PC-3 (cell line): ENCODE measurements around the gene PRSS12. TPM values are rescaled to one million over a fixed set of nuclear protein-coding genes. Genes with fewer than 3 reads are reported as not detected.

Experiments used
- ATAC-seq: fragments of 200-7000 bp; cut with Tn5 transposase; 2 replicates; pipeline ENCODE4 v1.9.1; 2020; ENCODE audit warnings: mild to moderate bottlenecking, moderate library complexity
- BruUV-seq: library from RNA; stranded (reverse); fragments of 400-500 nt; replicated peaks from 2 replicates; lab custom pipeline; 2021; lab: Mats Ljungman, UMichigan
- CTCF ChIA-PET: fragments of 300-600 bp; sonication (Branson Sonifier 250); formaldehyde crosslinking; loops from one replicate; lab custom pipeline; 2022; ENCODE audit warnings: antibody characterized with exemption; lab: Charles Lee
- POLR2A ChIA-PET: fragments of 300-600 bp; sonication (Branson Sonifier 250); formaldehyde crosslinking; loops from one replicate; lab custom pipeline; 2022; ENCODE audit warnings: antibody characterized with exemption; ENCODE audit not compliant: unreplicated experiment; lab: Charles Lee
- DNase-seq: peaks from one replicate; pipeline ENCODE4 v3.0.0-alpha.2; 2015
- H2AFZ ChIP-seq: fragments of 300-600 bp; sonication (generic); 2 replicates; pipeline ENCODE4 v1.6.0; 2016; ENCODE audit warnings: antibody characterized with exemption, low read length
- H3F3A ChIP-seq: fragments of 300-600 bp; sonication (generic); one replicate; pipeline ENCODE4 v1.6.0; 2017; ENCODE audit warnings: antibody characterized with exemption, low read length, control low read depth, mild to moderate bottlenecking; ENCODE audit not compliant: unreplicated experiment
- H3K27ac ChIP-seq: fragments of 300-600 bp; sonication (generic); 2 replicates; pipeline ENCODE4 v1.5.1; 2016; ENCODE audit warnings: mild to moderate bottlenecking, low read length
- H3K27me3 ChIP-seq: fragments of 300-600 bp; sonication (generic); 2 replicates; pipeline ENCODE4 v1.6.1; 2016; ENCODE audit warnings: low read length, mixed read lengths
- H3K36me3 ChIP-seq: fragments of 300-600 bp; sonication (generic); 2 replicates; pipeline ENCODE4 v1.6.1; 2016; ENCODE audit warnings: low read depth, mixed run types, low read length, mixed read lengths
- H3K4me1 ChIP-seq: fragments of 300-600 bp; sonication (generic); 2 replicates; pipeline ENCODE4 v1.5.1; 2016; ENCODE audit warnings: low read length; ENCODE audit not compliant: insufficient read depth
- H3K4me2 ChIP-seq: fragments of 300-600 bp; sonication (generic); 2 replicates; pipeline ENCODE4 v1.6.0; 2016; ENCODE audit warnings: low read length
- H3K4me3 ChIP-seq: fragments of 300-600 bp; sonication (generic); 2 replicates; pipeline ENCODE4 v1.5.1; 2016; ENCODE audit warnings: mild to moderate bottlenecking, low read length, mixed read lengths
- H3K79me2 ChIP-seq: fragments of 300-600 bp; sonication (generic); 2 replicates; pipeline ENCODE4 v1.6.1; 2017; ENCODE audit warnings: low read length, mixed read lengths
- H3K9ac ChIP-seq: fragments of 300-600 bp; sonication (generic); 2 replicates; pipeline ENCODE4 v1.6.0; 2016; ENCODE audit warnings: mild to moderate bottlenecking, low read length
- H3K9me2 ChIP-seq: fragments of 300-600 bp; sonication (generic); replicated peaks from 2 replicates; pipeline ENCODE4 v1.6.1; 2016; ENCODE audit warnings: mixed run types, low read length, mixed read lengths
- H3K9me3 ChIP-seq: fragments of 300-600 bp; sonication (generic); 2 replicates; pipeline ENCODE4 v1.6.1; 2016; ENCODE audit warnings: low read length, mixed read lengths
- H4K20me1 ChIP-seq: fragments of 300-600 bp; sonication (generic); 2 replicates; pipeline ENCODE4 v1.6.1; 2016; ENCODE audit warnings: low read length, mixed read lengths
- CTCF ChIP-seq: fragments of 300-600 bp; sonication (generic); conservative IDR thresholded peaks from 2 replicates; pipeline ENCODE4 v1.5.1; 2017; ENCODE audit warnings: antibody characterized with exemption, low read depth, mild to moderate bottlenecking, low read length
- EZH2 ChIP-seq: fragments of 300-600 bp; sonication (generic); IDR thresholded peaks from one replicate; pipeline ENCODE4 v1.6.1; 2017; ENCODE audit warnings: antibody characterized with exemption, mild to moderate bottlenecking, low read length; ENCODE audit not compliant: unreplicated experiment
- EZH2phosphoT487 ChIP-seq: fragments of 300-600 bp; sonication (generic); IDR thresholded peaks from 2 replicates; pipeline ENCODE4 v1.6.1; 2018; ENCODE audit warnings: mild to moderate bottlenecking, antibody characterized with exemption, low read length, borderline replicate concordance
- intact Hi-C: fragments of 100-400 bp; cut with micrococcal nuclease; formaldehyde crosslinking; loops from 2 replicates; pipeline ENCODE4 v1.9.0; 2023
- total RNA-seq: library from RNA; depleted of rRNA; stranded (reverse); fragments of >200 nt; gene quantifications from 2 replicates; pipeline ENCODE4 v1.2.3, GENCODE V29; 2014

The PRSS12 gene
- total RNA-seq, 1 experiment from 2014 or later = 1.5 TPM

- CTCF ChIA-PET = no interaction called here
- Histone ChIP-seq H3K9me2 (no peaks in the 10 kb centered on the region), H3K27ac (no peak overlapping the region), H4K20me1 (peaks cover 27% of the 10 kb centered on the region), H3K4me1 (peaks cover 11% of the 10 kb centered on the region), H3K79me2 (peaks cover 14% of the 10 kb centered on the region), H3K4me3 (no peak overlapping the region), H3K9me3 (no peaks in the 10 kb centered on the region), H3K9ac (no peak overlapping the region), H3F3A (peaks cover 21% of the 10 kb centered on the region), H3K4me2 (no peak overlapping the region), H3K36me3 (peaks cover 22% of the 10 kb centered on the region), H3K27me3 (no peaks in the 10 kb centered on the region), H2AFZ (no peak overlapping the region)
- DNase-seq (no peak), ATAC-seq (no peak)
- intact Hi-C loops = loop anchor here (5.0 to 10.0 kb wide), 3 partner anchors 43 to 311 kb away; no protein-coding TSS in a partner anchor
- no TSS peak for BruUV-seq
- POLR2A ChIA-PET = no interaction called here
- TF ChIP-seq EZH2phosphoT487 (no peak), EZH2 (no peak), CTCF (no peak)
Observed at GRCh38 chr4:118284169-118284568, 68.6 kb downstream of the PRSS12 start.

GRCh38 chr4:118282692-118283091, 70.1 kb downstream of the PRSS12 start:
- Histone ChIP-seq H3K27ac (no peak overlapping the region), H3K79me2 (peaks cover 21% of the 10 kb centered on the region), H3F3A (peaks cover 24% of the 10 kb centered on the region), H3K4me3 (no peak overlapping the region), H4K20me1 (peaks cover 31% of the 10 kb centered on the region), H3K27me3 (no peaks in the 10 kb centered on the region), H3K9ac (no peak overlapping the region), H3K4me1 (peaks cover 12% of the 10 kb centered on the region), H3K9me2 (no peaks in the 10 kb centered on the region), H2AFZ (no peak overlapping the region), H3K9me3 (no peaks in the 10 kb centered on the region), H3K4me2 (no peak overlapping the region), H3K36me3 (peaks cover 27% of the 10 kb centered on the region)
- BruUV-seq = no TSS peak
- intact Hi-C loops = loop anchor here (5.0 to 10.0 kb wide), 3 partner anchors 45 to 312 kb away; no protein-coding TSS in a partner anchor
- ATAC-seq (no peak), DNase-seq (peak; percentile 59)
- TF ChIP-seq EZH2 = no peak
- no peak for TF ChIP-seq EZH2phosphoT487
- no peak for TF ChIP-seq CTCF
- CTCF ChIA-PET = no interaction called here
- POLR2A ChIA-PET = no interaction called here

GRCh38 chr4:118281611-118282442, 71.0 kb downstream of the PRSS12 start:
- no peak overlapping the region for H3K4me3 ChIP-seq
- H3K27ac ChIP-seq = no peak overlapping the region
- BruUV-seq = no TSS peak
- ChIA-PET CTCF (no interaction called here), POLR2A (no interaction called here)
- H3K9me2 ChIP-seq = no peaks in the 10 kb centered on the region
- H3K79me2 ChIP-seq = peaks cover 21% of the 10 kb centered on the region
- intact Hi-C loops = loop anchor here (2.0 to 10.0 kb wide), 4 partner anchors 45 to 313 kb away; partner anchors contain the start of gene PRSS12
- no peak overlapping the region for H3K9ac ChIP-seq
- TF ChIP-seq CTCF (no peak), EZH2 (no peak), EZH2phosphoT487 (no peak)
- H2AFZ ChIP-seq = no peak overlapping the region
- ATAC-seq = no peak
- peak overlapping the region; percentile 2; the same call in 1 of the 2 replicates for H3K4me2 ChIP-seq
- peaks cover 24% of the 10 kb centered on the region for H3F3A ChIP-seq
- H3K36me3 ChIP-seq = peaks cover 27% of the 10 kb centered on the region
- H3K9me3 ChIP-seq = no peaks in the 10 kb centered on the region
- DNase-seq = no peak
- H3K27me3 ChIP-seq = no peaks in the 10 kb centered on the region
- H4K20me1 ChIP-seq = peaks cover 31% of the 10 kb centered on the region
- peaks cover 15% of the 10 kb centered on the region for H3K4me1 ChIP-seq
